Epithelial cell of esophagus (primary cell): ENCODE data around the gene CDK5.

Experiments used
- DNase-seq: peaks from one replicate; pipeline ENCODE4 v3.0.0; 2010; ENCODE audit warnings: low read depth
- H3K4me3 ChIP-seq: 2 replicates; pipeline ENCODE4 v1.5.1; 2011; ENCODE audit warnings: mild to moderate bottlenecking, low read length, control low read depth
- TF ChIP-seq, protein P1 (sequence below): IDR thresholded peaks from 2 replicates; pipeline ENCODE4 v1.5.1; 2011; ENCODE audit warnings: low read depth, mild to moderate bottlenecking, low read length, control low read depth, inconsistent platforms; ENCODE audit not compliant: insufficient read depth; ENCODE audit errors: missing control alignments

The CDK5 gene

DNA sequence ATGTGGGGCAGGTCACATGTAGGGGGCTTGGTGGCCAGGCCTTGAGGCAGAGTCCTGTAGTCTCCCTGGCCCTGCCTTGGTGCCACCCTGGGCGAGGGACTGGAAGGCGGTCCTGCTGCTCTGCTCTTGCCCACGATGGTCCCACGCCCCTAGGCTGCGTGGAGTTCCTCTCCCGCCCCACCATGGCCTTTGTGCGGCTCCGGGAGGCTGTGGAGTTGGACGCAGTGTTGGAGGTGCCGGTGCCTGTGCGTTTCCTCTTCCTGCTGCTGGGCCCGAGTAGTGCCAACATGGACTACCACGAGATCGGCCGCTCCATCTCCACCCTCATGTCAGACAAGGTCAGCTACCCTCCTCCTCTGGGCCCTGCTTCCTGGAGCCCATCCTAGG is 12.9 kb upstream of the CDK5 start:
- no peak overlapping the region for H3K4me3 ChIP-seq
- no peak for DNase-seq
- TF ChIP-seq, protein P1, sequence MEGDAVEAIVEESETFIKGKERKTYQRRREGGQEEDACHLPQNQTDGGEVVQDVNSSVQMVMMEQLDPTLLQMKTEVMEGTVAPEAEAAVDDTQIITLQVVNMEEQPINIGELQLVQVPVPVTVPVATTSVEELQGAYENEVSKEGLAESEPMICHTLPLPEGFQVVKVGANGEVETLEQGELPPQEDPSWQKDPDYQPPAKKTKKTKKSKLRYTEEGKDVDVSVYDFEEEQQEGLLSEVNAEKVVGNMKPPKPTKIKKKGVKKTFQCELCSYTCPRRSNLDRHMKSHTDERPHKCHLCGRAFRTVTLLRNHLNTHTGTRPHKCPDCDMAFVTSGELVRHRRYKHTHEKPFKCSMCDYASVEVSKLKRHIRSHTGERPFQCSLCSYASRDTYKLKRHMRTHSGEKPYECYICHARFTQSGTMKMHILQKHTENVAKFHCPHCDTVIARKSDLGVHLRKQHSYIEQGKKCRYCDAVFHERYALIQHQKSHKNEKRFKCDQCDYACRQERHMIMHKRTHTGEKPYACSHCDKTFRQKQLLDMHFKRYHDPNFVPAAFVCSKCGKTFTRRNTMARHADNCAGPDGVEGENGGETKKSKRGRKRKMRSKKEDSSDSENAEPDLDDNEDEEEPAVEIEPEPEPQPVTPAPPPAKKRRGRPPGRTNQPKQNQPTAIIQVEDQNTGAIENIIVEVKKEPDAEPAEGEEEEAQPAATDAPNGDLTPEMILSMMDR, result no peak

DNA sequence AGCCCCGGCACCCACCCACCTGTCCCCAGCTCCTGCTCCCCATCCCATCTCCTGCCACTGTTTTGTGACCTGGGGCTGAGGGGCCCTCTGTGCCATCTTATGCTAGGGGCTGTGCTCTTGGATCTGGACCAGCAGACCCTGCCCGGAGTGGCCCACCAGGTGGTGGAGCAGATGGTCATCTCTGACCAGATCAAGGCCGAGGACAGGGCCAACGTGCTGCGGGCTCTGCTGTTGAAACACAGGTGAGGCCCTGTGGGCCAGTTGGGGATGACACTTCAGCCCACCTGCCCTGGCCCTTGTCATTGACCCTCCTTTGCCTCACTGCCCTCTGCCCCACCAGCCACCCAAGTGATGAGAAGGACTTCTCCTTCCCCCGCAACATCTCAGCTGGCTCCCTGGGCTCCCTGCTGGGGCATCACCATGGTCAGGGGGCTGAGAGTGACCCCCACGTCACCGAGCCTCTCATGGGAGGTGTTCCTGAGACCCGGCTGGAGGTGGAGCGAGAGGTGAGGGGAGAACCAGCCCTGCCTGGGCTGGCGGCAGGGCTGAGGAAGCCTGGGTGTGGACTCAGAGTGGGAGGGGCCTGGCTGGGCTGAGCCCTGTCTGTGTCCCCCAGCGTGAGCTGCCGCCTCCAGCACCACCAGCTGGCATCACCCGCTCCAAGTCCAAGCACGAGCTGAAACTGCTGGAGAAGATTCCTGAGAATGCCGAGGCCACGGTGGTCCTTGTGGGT is 12.3 kb upstream of the CDK5 start:
- no peak for DNase-seq
- TF ChIP-seq, protein P1, result no peak
- H3K4me3 ChIP-seq, result no peak overlapping the region

DNA sequence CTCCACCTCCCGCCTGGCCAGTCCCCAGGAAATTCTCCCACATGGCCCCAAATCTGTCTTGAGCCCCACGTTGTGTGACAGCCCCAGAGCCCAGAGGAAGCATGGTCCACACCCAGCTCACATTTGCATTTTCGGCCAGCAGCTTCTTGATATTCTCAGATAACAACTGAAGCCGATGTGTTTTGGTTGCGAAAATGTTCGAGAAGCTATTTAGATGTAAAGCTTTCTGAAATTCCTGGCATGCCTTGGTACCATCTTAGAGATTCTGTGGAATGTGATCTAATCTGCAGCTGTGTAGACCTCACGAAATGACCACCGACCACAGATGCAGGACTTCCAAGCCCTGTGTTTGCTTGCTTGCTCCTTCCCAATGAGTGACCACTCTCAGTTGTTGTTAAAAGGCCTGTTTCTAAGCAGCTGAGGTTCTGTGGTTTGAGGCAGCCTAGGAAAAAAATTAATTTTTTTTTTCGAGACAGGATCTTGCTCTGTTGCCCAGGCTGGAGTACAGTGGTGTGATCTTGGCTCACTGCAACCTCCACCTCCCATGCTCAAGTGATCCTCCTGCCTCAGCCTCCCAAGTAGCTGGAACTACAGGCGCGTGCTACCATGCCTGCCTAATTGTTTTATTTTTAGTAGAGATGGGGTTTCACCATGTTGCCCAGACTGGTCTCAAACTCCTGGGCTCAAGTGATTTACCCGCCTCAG is 10.5 kb upstream of the CDK5 start:
- TF ChIP-seq, protein P1, result no peak
- H3K4me3 ChIP-seq, result no peak overlapping the region
- no peak for DNase-seq

DNA sequence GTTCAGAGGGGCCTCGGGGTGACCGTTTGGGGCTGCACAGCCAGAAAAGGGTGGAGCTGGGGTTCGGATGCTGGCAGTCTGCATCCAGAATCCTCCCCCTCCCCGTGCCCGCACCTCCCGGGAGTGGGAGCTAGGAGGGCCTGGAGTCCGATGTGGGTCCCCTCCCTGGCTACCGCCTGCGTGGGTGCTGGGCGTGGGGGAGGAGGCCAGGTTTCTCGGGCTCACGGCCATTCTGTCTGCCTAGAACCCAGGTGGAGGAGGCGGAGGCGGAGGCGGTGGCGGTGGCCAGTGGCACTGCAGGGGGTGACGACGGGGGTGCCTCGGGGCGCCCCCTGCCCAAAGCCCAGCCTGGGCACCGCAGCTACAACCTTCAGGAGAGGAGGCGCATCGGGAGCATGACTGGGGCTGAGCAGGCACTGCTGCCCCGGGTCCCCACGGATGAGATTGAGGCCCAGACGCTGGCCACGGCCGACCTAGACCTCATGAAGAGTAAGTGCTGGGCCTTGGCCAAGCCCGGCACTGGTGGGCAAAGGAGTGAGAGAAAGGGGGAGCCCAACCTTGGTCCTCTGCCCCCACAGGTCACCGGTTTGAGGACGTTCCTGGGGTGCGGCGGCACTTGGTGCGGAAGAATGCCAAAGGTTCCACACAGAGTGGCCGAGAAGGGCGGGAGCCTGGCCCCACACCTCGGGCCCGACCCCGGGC is 8.7 kb upstream of the CDK5 start:
- H3K4me3 ChIP-seq, result no peak overlapping the region
- DNase-seq, result no peak
- TF ChIP-seq, protein P1, result no peak

DNA sequence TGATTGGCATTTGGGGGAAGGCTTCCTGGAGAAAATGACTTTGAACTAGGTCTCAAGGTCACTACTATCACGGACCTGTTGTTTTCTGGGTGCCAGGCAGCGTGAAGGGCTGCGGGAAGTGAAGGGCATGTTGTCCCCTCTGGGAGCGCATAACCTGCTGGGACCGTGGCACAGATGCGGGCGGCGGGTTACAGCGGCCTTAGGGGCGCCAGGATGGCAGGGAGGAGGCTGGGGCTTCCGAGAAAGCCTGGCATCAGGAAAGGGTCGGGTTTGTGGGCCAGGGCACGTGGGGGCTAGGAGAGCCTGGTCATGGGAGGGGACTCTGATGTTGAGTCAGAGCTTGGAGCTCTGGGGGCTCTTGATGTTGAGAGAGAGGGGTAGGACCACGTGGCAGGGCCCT is 7.8 kb upstream of the CDK5 start:
- no peak for DNase-seq
- TF ChIP-seq, protein P1, result no peak
- no peak overlapping the region for H3K4me3 ChIP-seq

DNA sequence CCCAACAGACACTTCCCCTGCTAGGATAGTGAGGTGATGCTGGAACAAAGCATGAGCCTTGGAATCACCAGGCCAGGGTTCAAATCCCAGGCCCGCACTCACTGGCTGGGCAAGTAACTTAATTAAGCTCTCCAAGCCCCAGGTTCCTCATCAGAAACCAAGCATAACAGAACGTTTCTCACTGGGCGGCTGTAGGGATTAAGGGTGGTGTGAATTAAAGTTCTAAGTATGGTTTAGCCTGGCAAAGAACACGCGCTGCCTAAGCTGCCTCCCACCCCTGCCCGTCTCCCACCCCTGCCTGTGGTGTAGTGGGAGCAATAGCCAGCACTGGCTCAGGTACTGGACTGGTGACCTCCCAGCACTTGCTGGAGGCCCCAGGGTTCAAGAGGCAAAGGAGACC is 7.3 kb upstream of the CDK5 start:
- TF ChIP-seq, protein P1, result no peak
- no peak for DNase-seq

More for the DNA sequence above, 7.3 kb upstream of the CDK5 start:
- H3K4me3 ChIP-seq, result no peak overlapping the region
